ENCODE data around the gene PHF1. TPM values are rescaled to one million over a fixed set of nuclear protein-coding genes. Genes with fewer than 3 reads are reported as not detected.

The PHF1 gene
- total RNA-seq, 1 donor from 2014 or later = 74.3 TPM

DNA sequence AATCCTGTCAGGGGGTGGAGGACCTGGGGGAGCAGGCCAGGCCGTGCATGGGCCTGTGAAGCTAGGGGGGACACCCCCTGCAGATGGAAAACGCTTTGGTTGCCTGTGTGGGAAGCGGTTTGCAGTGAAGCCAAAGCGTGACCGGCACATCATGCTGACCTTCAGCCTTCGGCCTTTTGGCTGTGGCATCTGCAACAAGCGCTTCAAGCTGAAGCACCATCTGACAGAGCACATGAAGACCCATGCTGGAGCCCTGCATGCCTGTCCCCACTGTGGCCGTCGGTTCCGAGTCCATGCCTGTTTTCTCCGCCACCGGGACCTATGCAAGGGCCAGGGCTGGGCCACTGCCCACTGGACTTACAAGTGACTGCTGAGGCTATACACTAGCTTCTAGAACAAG lies 45.3 kb downstream of the PHF1 start:
- Histone ChIP-seq H3K9me3 (no peaks in the 10 kb centered on the region), H3K4me1 (peaks cover 15% of the 10 kb centered on the region), H3K36me3 (no peaks in the 10 kb centered on the region), H3K27me3 (no peaks in the 10 kb centered on the region), H3K27ac (no peak overlapping the region), H3K4me3 (no peak overlapping the region)
- DNase-seq (no peak), ATAC-seq (no peak)
- TF ChIP-seq CTCF (IDR thresholded peaks at IDR 0.05) = no peak
- intact Hi-C loops (cut with DNase I) = no loop called here

DNA sequence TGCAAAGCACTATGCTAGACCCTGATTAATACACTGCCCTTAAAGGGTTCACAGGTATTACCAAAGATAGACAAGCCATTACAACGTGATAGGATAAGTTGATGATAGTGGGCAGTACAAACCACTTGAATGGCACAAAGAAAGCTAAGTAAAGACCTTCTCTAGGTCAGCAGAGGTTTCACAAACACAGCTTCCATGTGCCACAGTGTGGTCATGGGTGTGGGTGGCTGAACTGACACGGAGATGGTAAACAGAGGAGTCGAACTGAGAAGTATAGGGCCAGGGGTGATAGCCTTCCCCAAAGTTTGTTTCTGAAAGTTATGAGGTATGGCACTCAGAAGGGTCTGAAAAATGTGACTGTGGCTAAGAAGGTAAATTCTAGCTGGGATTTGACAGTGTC lies 47.9 kb downstream of the PHF1 start:
- no peak for DNase-seq
- Histone ChIP-seq H3K4me3 (no peak overlapping the region), H3K4me1 (peaks cover 6% of the 10 kb centered on the region), H3K36me3 (no peaks in the 10 kb centered on the region), H3K27me3 (no peaks in the 10 kb centered on the region), H3K27ac (no peak overlapping the region), H3K9me3 (no peaks in the 10 kb centered on the region)
- no peak for ATAC-seq
- TF ChIP-seq CTCF (IDR thresholded peaks at IDR 0.05) = no peak
- intact Hi-C loops (cut with DNase I) = no loop called here

- Histone ChIP-seq H3K27me3 (no peaks in the 10 kb centered on the region), H3K9me3 (no peaks in the 10 kb centered on the region), H3K27ac (no peak overlapping the region), H3K36me3 (no peaks in the 10 kb centered on the region), H3K4me3 (no peak overlapping the region), H3K4me1 (peaks cover 6% of the 10 kb centered on the region)
- DNase-seq (no peak), ATAC-seq (no peak)
- intact Hi-C loops (cut with DNase I) = no loop called here
- TF ChIP-seq CTCF (IDR thresholded peaks at IDR 0.05) = no peak
These were observed 48.4 kb downstream of the PHF1 start for GRCh38 chr6:33459226-33459625.

Small RNAs within 50 kb of the gene (microRNA-seq; reads per million reads assigned to microRNA genes)
- not detected for gene MIR5004 (ENCODE audit: borderline microRNAs expressed)

Other genes with a start within 250 kb of the PHF1 start
- 1.2 TPM for gene COL11A2, start 218.5 kb upstream of the PHF1 start, total RNA-seq
- gene RXRB, start 210.3 kb upstream of the PHF1 start, total RNA-seq = 46.6 TPM
- gene SLC39A7, start 210.1 kb upstream of the PHF1 start, total RNA-seq = 89.1 TPM
- 14.7 TPM for gene HSD17B8, start 206.4 kb upstream of the PHF1 start, total RNA-seq
- gene RING1, start 202.5 kb upstream of the PHF1 start, total RNA-seq = 42.0 TPM
- 47.5 TPM for gene VPS52, start 139.1 kb upstream of the PHF1 start, total RNA-seq
- gene RPS18, start 138.9 kb upstream of the PHF1 start, total RNA-seq = 1,687 TPM
- gene B3GALT4, start 133.9 kb upstream of the PHF1 start, total RNA-seq = 16.8 TPM
- 37.0 TPM for gene WDR46, start 121.8 kb upstream of the PHF1 start, total RNA-seq
- 39.3 TPM for gene PFDN6, start 121.4 kb upstream of the PHF1 start, total RNA-seq
- 114 TPM for gene RGL2, start 112.1 kb upstream of the PHF1 start, total RNA-seq
- 191 TPM for gene TAPBP, start 96.9 kb upstream of the PHF1 start, total RNA-seq
- gene ZBTB22, start 93.3 kb upstream of the PHF1 start, total RNA-seq = 26.2 TPM
- 35.0 TPM for gene DAXX, start 88.1 kb upstream of the PHF1 start, total RNA-seq
- gene KIFC1, start 19.2 kb upstream of the PHF1 start, total RNA-seq = 2.3 TPM
- 144 TPM for gene CUTA, start 7.1 kb downstream of the PHF1 start, total RNA-seq
- gene SYNGAP1, start 9.1 kb downstream of the PHF1 start, total RNA-seq = 23.0 TPM
- 5.8 TPM for gene ZBTB9, start 43.6 kb downstream of the PHF1 start, total RNA-seq
- 19.1 TPM for gene BAK1, start 169.3 kb downstream of the PHF1 start, total RNA-seq
- gene ITPR3, start 210.3 kb downstream of the PHF1 start, total RNA-seq = 111 TPM